ENCODE data around the gene FILIP1L.

DNA sequence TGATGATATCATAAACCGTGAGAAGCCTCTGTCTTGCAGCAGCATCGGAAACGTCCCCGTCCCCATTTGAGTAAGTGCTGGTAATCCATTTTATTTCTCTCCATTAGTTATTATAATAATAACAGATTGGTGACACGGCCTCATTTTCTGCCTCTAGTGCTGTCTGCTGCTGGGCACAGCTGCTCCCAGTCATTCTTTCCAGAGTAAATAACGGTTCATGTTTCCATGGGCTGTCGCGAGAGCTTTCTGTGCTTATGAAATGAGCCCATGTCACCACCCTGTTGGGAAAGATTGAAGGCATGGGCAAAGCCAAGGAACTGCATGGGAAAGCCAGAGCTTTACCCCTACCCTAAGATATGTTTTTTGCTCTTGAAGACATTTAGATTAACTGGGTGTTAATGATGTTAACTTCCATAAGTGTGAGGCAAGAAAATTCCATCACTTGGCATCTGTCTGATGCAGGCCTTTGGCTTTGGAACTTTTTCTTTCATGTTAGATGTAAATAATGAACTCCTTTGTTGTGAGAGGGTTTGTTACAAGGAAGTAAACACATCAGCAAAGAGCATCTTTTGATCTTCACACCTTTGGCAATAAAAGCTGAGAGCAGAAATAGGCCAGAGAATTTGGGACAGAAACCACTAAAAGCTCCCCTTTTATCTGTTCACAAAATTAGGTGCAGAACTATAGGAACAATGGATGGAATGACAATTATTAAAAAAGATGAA is 141.8 kb downstream of the FILIP1L start:
- TF ChIP-seq, protein P1, sequence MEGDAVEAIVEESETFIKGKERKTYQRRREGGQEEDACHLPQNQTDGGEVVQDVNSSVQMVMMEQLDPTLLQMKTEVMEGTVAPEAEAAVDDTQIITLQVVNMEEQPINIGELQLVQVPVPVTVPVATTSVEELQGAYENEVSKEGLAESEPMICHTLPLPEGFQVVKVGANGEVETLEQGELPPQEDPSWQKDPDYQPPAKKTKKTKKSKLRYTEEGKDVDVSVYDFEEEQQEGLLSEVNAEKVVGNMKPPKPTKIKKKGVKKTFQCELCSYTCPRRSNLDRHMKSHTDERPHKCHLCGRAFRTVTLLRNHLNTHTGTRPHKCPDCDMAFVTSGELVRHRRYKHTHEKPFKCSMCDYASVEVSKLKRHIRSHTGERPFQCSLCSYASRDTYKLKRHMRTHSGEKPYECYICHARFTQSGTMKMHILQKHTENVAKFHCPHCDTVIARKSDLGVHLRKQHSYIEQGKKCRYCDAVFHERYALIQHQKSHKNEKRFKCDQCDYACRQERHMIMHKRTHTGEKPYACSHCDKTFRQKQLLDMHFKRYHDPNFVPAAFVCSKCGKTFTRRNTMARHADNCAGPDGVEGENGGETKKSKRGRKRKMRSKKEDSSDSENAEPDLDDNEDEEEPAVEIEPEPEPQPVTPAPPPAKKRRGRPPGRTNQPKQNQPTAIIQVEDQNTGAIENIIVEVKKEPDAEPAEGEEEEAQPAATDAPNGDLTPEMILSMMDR (optimal IDR thresholded peaks at IDR 0.05 in 1 of 3, IDR thresholded peaks at IDR 0.05 in 1 of 3, conservative IDR thresholded peaks at IDR 0.05 in 1 of 3; ENCODE audit: extremely low read depth in 1 of 3, insufficient read depth in 2 of 3, low read length in 3 of 3): no peak
- TF ChIP-seq EZH2 (IDR thresholded peaks at IDR 0.05; ENCODE audit: low read length): no peak

Measured in keratinocyte (primary cell).